Retinal pigment epithelial cell (primary cell): ENCODE data around the gene NSUN6.

ENCODE experiments used
- DNase-seq: peaks from one replicate; pipeline ENCODE4 v3.0.0-alpha.2; 2010; ENCODE audit warnings: low read depth
- H3K4me3 ChIP-seq: 2 replicates; pipeline ENCODE4 v1.5.1; 2011; ENCODE audit warnings: mild to moderate bottlenecking, low read length, control low read depth, moderate library complexity
- TF ChIP-seq, protein P1 (sequence below): conservative IDR thresholded peaks from 2 replicates; pipeline ENCODE4 v1.5.1; 2011; ENCODE audit warnings: low read depth, low read length, control low read depth, inconsistent platforms

NSUN6 gene

DNA sequence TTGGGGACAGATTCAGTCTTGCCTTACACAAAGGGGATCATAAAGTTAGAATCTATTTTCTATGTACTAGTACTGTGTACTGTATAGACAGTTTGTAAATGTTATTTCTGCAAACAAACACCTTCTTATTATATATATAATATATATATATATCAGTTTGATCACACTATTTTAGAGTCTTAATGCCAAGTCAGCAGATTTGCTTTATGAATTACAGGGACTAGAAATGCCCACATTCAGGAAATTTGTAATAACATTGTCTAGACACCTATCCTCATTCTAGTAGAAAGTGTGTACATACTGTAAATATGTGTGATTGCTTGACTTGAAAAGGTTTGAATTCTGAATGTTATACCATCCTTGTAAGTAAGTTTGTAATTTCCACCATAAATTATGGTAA is 111.2 kb downstream of the NSUN6 start:
- H3K4me3 ChIP-seq, result no peak overlapping the region
- TF ChIP-seq, protein P1, sequence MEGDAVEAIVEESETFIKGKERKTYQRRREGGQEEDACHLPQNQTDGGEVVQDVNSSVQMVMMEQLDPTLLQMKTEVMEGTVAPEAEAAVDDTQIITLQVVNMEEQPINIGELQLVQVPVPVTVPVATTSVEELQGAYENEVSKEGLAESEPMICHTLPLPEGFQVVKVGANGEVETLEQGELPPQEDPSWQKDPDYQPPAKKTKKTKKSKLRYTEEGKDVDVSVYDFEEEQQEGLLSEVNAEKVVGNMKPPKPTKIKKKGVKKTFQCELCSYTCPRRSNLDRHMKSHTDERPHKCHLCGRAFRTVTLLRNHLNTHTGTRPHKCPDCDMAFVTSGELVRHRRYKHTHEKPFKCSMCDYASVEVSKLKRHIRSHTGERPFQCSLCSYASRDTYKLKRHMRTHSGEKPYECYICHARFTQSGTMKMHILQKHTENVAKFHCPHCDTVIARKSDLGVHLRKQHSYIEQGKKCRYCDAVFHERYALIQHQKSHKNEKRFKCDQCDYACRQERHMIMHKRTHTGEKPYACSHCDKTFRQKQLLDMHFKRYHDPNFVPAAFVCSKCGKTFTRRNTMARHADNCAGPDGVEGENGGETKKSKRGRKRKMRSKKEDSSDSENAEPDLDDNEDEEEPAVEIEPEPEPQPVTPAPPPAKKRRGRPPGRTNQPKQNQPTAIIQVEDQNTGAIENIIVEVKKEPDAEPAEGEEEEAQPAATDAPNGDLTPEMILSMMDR, result no peak
- no peak for DNase-seq

DNA sequence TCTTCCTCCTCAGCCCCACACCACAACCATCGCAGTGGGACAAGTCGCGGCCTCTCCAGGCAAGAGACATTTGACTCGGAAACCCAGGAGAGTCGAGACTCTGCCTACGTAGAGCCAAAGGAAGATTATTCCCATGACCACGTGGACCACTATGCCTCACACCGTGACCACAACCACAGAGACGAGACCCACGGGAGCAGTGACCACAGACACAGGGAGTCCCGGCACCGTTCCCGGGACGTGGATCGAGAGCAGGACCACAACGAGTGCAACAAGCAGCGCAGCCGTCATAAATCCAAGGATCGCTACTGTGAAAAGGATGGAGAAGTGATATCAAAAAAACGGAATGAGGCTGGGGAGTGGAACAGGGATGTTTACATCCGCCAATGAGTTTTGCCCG is 112.1 kb downstream of the NSUN6 start:
- TF ChIP-seq, protein P1, result no peak
- DNase-seq, result no peak
- no peak overlapping the region for H3K4me3 ChIP-seq

DNA sequence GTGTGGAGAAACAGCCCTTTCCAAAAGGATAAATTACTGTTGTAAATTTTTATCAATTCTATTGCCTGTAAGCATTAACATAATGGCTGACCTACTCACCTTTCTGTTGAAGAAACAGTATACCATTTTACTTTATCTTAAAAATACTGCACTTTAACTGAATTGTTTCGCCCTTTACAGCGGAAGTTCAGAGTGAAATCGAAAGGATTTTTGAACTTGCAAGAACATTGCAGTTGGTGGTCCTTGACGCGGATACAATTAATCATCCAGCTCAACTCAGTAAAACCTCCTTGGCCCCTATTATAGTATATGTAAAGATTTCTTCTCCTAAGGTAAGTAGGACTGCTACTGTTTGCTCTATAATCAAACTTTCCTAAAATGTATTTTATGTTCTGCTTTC is 117.5 kb downstream of the NSUN6 start:
- H3K4me3 ChIP-seq, result no peak overlapping the region
- DNase-seq, result no peak
- TF ChIP-seq, protein P1, result no peak

DNA sequence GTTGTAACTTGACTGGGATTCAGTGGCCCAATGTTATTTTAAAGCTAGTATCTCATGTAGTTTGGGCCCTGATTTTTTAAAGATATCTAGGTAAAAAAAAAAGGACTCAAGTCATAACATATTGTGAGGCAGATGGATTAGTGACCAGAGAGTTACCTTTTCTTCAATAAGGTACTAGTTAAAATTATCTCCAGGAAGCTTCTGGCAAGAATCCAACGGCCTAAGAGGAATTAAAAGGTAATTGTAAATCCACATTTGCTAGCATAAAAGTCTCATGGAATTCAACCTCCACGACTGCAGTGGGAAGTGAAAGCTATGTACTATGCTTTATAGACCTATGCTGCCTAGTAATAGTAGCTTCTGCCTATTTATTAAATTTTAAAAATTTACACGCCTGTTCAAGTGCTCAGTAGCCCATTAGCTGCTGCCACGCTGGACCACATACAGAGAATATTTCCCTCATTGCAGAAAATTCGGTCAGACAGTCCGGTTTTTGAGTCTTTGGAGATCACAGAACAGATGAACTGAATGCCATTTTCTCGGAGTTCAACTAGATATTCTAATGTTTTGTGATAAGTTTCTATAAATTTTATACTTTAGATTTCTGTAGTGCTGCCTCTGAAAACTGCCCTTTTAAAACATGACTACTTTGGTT is 118.4 kb downstream of the NSUN6 start:
- no peak for DNase-seq

DNA sequence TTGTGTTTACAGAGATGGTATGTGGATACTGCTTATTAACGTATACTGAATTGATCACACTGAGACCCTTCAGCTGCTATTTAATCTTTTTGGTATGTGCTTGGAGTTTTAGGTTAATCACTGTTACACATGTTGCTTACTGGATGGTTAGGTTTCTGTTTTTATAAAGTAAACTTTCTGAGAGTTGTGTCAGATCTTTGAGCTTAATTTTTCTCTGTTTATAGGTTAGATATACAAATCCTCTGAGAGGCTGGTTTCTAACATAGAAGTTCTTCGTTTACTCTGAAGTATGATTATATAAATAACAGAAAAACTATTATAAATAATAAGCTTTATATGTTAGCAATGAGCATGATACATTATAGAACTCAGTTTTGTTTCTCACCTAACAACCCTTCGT is 123.1 kb downstream of the NSUN6 start:
- TF ChIP-seq, protein P1, result no peak
- no peak overlapping the region for H3K4me3 ChIP-seq
- DNase-seq, result no peak

More for the DNA sequence above, 118.4 kb downstream of the NSUN6 start:
- H3K4me3 ChIP-seq, result no peak overlapping the region
- TF ChIP-seq, protein P1, result no peak

DNA sequence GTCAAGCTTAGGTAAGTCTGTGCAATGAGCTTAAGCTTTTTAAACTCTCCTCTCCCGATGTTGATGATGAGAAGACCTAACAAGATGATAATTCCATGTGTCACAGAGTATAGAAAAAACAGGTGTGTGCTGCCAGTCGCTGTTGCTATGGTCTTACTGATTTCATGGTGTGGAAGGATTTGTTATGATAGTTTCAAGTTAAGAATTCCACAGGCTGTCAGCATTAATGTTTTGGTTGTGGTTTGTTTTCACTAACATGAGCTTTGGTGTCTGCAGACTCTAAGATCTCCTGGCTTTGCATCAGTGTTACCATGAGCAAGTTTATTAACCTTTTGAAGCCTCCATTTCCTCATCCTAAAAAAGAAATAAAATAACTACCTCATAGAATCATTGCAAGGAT is 123.7 kb downstream of the NSUN6 start:
- TF ChIP-seq, protein P1, result no peak
- no peak overlapping the region for H3K4me3 ChIP-seq
- no peak for DNase-seq

DNA sequence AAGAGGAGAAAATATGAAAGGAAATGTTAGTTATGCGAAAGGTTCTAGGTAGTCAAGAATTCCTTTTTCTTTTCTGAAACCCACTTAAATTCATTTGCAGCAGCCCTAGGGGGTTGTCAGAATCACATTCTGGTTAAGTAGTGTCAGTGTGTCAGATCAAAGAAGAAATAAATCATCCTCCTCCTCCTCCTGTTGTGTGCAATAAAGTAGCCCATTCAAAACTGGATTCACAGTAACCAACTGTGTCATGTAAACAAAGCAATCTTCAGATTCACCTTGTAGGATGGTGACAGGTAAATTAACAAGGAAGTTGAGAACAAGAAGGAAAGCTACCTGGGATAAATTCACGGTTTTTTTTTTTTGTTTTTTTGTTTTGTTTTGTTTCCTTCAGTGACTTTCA is 127.5 kb downstream of the NSUN6 start:
- TF ChIP-seq, protein P1, result no peak
- no peak for DNase-seq
- no peak overlapping the region for H3K4me3 ChIP-seq
